ENCODE data around the gene RHBDL3.
"Not testable (repeated sequence)": the region's sequence is repeated elsewhere in the genome, so short reads cannot be mapped to it uniquely, and the experiment has no call there.

GRCh38 chr17:32263515-32263914 lies 2.1 kb upstream of the RHBDL3 start:
- TF ChIP-seq POLR2AphosphoS5 (IDR thresholded peaks at IDR 0.05; ENCODE audit: low read length); CTCF (IDR thresholded peaks at IDR 0.05 in 2 of 3, conservative IDR thresholded peaks at IDR 0.05 in 1 of 3; ENCODE audit: control insufficient read depth in 2 of 3, extremely low read depth in 1 of 3, insufficient read depth in 1 of 3, low read depth in 3 of 3, low read length in 3 of 3); ZBTB33 (IDR thresholded peaks at IDR 0.05); POLR2A (IDR thresholded peaks at IDR 0.05; ENCODE audit: low read depth, low read length); EZH2 (IDR thresholded peaks at IDR 0.05; ENCODE audit: borderline replicate concordance, control insufficient read depth, low read depth, low read length); HDAC2 (IDR thresholded peaks at IDR 0.05); SIN3A (IDR thresholded peaks at IDR 0.05; ENCODE audit: low read depth, low read length); ZNF274 (IDR thresholded peaks at IDR 0.05; ENCODE audit: insufficient read depth, insufficient read length): not testable (repeated sequence)
